WERI-Rb-1 (cell line): Measurements from ENCODE around the gene KCNE5.
A peak's percentile ranks its signal among the peaks of the same experiment; 100 is the strongest.

Experiments
- DNase-seq: peaks from one replicate; pipeline ENCODE4 v3.0.0-alpha.2; 2020
- H3K27ac ChIP-seq: fragments of 250-450 bp; sonication (Bioruptor Pico); 2 replicates; pipeline ENCODE4 v1.5.1; 2020; ENCODE audit warnings: mild to moderate bottlenecking, moderate library complexity
- H3K27me3 ChIP-seq: fragments of 250-450 bp; sonication (Bioruptor Pico); 2 replicates; pipeline ENCODE4 v1.5.1; 2021; ENCODE audit warnings: mild to moderate bottlenecking, low read depth, moderate library complexity; ENCODE audit not compliant: insufficient read depth, severe bottlenecking
- H3K36me3 ChIP-seq: fragments of 250-450 bp; sonication (Bioruptor Pico); 2 replicates; pipeline ENCODE4 v1.5.1; 2020; ENCODE audit warnings: mild to moderate bottlenecking, moderate library complexity
- H3K4me3 ChIP-seq: 2 replicates; pipeline ENCODE4 v1.5.1; 2011; ENCODE audit warnings: low read depth, mild to moderate bottlenecking, control low read depth, low read length
- H3K9me3 ChIP-seq: fragments of 250-450 bp; sonication (Bioruptor Pico); 2 replicates; pipeline ENCODE4 v1.5.1; 2021; ENCODE audit warnings: mild to moderate bottlenecking, moderate library complexity; ENCODE audit not compliant: severe bottlenecking
- TF ChIP-seq, protein P1 (sequence below): IDR thresholded peaks from 2 replicates; pipeline ENCODE4 v1.5.1; 2011; ENCODE audit warnings: low read depth, mild to moderate bottlenecking, control low read depth, inconsistent platforms, low read length

KCNE5 gene

DNA sequence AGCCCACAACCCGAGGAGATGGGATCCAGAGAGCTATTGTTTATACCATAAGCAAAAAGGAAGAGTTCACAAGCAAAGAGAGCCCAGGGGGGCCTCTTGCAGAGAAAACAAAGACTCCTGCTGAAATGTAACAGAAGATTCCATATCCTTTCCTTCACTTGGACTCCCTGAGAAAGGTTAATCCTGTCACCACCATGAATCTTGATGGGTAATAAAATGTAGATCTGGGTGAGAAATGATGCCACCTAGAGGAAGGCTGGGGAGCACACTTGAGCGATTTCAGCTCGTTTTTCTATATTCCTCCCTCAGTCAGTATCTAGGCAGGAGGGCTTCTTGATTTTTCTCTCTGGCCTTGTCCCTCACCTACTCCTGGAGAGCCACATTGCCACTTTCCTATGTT, 10.2 kb upstream of the KCNE5 start:
- Histone ChIP-seq H3K9me3 (no peaks in the 10 kb centered on the region), H3K4me3 (no peak overlapping the region), H3K27me3 (peaks cover 19% of the 10 kb centered on the region), H3K27ac (no peak overlapping the region), H3K36me3 (no peaks in the 10 kb centered on the region)
- DNase-seq: no peak
- TF ChIP-seq, protein P1, sequence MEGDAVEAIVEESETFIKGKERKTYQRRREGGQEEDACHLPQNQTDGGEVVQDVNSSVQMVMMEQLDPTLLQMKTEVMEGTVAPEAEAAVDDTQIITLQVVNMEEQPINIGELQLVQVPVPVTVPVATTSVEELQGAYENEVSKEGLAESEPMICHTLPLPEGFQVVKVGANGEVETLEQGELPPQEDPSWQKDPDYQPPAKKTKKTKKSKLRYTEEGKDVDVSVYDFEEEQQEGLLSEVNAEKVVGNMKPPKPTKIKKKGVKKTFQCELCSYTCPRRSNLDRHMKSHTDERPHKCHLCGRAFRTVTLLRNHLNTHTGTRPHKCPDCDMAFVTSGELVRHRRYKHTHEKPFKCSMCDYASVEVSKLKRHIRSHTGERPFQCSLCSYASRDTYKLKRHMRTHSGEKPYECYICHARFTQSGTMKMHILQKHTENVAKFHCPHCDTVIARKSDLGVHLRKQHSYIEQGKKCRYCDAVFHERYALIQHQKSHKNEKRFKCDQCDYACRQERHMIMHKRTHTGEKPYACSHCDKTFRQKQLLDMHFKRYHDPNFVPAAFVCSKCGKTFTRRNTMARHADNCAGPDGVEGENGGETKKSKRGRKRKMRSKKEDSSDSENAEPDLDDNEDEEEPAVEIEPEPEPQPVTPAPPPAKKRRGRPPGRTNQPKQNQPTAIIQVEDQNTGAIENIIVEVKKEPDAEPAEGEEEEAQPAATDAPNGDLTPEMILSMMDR: peak; percentile 69

DNA sequence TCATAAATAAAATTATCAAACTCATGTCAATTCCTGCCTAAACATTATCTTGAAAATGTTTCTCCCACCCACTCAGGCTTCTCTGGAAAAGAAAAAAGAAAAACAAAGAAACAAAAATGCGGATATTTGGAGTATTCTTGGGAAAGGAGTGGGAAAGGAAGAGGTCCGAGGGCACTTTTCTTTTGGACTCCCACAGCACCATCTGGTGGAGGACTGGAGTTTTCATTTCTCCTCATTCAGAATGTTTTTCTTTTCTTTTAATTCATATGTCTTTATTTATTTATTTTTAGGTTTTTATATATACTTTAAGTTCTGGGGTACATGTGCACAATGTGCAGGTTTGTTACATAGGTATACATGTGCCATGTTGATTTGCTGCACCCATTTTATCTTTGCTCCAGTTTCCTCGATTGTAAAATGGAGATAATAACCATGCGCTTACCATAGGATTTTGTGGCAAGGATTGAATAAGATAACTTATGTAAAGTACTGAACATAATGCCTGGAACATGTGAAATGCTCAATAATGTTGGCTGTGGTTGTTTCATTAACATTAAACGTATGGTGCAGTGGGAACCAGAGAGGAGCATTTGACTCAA, 8.0 kb upstream of the KCNE5 start:
- H3K9me3 ChIP-seq: no peaks in the 10 kb centered on the region
- no peak overlapping the region for H3K27ac ChIP-seq
- no peak overlapping the region for H3K4me3 ChIP-seq
- H3K36me3 ChIP-seq: no peaks in the 10 kb centered on the region
- TF ChIP-seq, protein P1: peak; percentile 47
- DNase-seq: peak; percentile 16
- peaks cover 35% of the 10 kb centered on the region for H3K27me3 ChIP-seq

DNA sequence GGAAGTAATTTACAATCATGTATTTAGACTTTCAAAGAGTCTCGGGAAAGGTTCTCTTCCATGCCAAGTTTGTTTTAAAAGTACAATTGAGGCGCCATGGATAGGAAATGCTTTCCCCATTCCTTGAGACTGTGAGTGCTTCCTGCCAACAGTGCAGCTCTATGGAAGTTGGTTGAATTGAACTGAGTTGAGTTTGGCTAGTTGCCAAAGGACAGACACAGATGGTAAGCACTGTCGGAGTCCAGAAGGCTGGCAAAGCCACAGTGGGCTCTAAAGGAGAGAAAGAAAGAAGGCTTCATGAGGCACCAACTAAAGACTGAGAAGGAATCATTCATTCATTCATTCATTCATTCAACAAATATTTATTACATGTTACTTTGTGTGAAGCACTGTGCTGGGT, 4.3 kb upstream of the KCNE5 start:
- TF ChIP-seq, protein P1: no peak
- no peak for DNase-seq

DNA sequence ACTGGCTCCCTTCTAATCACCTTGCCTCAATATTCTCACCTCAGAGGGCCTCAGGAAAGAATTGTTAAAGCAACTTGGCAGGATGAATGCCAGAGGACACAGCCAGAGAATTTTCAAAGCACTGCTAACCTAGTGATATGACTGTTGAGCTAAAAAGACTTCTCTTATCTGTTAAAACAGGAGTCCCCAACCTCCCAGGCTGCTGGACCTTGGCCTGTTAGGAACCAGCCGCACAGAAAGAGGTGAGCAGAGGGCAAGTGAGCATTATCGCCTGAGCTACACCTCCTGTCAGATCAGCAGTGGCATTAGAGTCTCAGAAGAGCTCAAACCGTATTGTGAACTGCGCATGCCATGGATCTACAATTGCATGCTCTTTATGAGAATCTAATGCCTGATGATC, 1.7 kb upstream of the KCNE5 start:
- TF ChIP-seq, protein P1: no peak
- no peaks in the 10 kb centered on the region for H3K9me3 ChIP-seq
- H3K36me3 ChIP-seq: no peaks in the 10 kb centered on the region
- H3K27me3 ChIP-seq: peaks cover 66% of the 10 kb centered on the region
- no peak overlapping the region for H3K27ac ChIP-seq
- no peak overlapping the region for H3K4me3 ChIP-seq
- DNase-seq: no peak

More for the DNA sequence above, 4.3 kb upstream of the KCNE5 start:
- no peak overlapping the region for H3K4me3 ChIP-seq
- H3K36me3 ChIP-seq: no peaks in the 10 kb centered on the region
- no peaks in the 10 kb centered on the region for H3K9me3 ChIP-seq
- no peak overlapping the region for H3K27ac ChIP-seq
- peaks cover 56% of the 10 kb centered on the region for H3K27me3 ChIP-seq

DNA sequence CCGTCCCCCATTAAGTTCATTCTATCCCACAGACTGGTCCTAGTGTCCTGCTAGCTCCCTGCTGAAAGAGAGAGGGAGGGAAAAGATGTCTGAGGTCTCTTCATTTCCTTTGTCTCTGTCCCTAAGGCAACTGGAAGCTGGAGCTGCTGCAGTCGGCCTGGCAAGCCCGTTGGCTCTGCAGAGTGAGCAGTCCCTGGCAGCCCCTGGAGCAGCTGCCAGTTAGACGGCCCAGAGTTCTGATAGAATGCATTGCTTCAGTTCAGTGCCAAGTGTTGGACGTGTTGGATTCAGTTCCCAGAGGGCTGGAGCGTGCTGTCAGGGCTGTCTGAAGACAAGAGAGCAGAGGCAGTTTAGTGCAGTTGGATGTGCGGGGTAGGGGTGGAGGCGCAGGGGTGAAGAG, 975 bp downstream of the KCNE5 start:
- TF ChIP-seq, protein P1: no peak
- Histone ChIP-seq H3K9me3 (no peaks in the 10 kb centered on the region), H3K27ac (no peak overlapping the region), H3K4me3 (no peak overlapping the region), H3K27me3 (peaks cover 54% of the 10 kb centered on the region), H3K36me3 (no peaks in the 10 kb centered on the region)
- DNase-seq: no peak

DNA sequence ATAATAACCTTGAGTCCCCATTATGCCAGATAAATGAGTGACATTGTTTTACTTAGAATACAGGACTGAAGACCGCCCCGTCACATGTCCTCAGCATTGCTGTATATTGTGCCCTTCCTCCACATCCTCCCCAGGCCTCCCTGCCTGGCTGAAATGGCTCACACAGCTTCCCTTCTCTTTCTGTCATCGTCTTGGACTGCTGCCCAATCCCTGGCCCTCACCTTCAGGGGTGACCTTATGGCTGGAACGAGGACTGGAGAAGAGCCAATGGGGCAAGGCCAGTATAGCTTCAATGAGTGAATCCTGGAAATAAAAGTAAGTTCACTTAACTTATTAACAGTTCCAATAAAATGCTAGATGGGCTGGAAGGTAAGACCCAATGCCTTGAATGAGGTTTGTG, 2.7 kb downstream of the KCNE5 start:
- Histone ChIP-seq H3K27ac (no peak overlapping the region), H3K27me3 (peaks cover 40% of the 10 kb centered on the region), H3K4me3 (no peak overlapping the region), H3K9me3 (no peaks in the 10 kb centered on the region), H3K36me3 (no peaks in the 10 kb centered on the region)
- TF ChIP-seq, protein P1: no peak
- DNase-seq: no peak
